ENCODE measurements around the gene ABTB2.

ABTB2 gene

DNA sequence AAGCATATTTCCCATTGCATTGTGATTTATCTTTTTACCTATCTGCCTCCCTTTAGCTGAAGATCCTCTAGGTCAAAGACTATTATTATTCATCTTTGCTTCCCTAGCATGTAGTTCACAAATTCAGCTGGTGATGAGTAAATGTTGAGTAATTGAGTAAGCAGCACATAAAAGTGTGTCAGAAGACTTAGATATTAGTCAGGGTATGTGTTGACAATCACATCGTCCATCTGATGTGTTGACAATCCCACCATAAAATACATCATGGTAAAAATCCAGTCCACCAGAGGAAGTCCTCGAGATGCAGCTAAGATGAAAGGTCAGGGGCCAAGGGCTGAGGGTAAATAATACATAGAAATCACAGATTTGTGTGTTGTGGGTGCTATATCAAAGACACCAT, 22.9 kb upstream of the ABTB2 start:
- no peak for TF ChIP-seq REST (IDR thresholded peaks at IDR 0.05; ENCODE audit: insufficient read depth in 1 of 2, low read depth in 2 of 2, low read length in 2 of 2)
- no peak for TF ChIP-seq SIN3A (IDR thresholded peaks at IDR 0.05; ENCODE audit: borderline replicate concordance, insufficient read depth, low read length)
- no peak for TF ChIP-seq TAF1 (IDR thresholded peaks at IDR 0.05; ENCODE audit: borderline replicate concordance, insufficient read depth, low read length)
- TF ChIP-seq FOXP2 (optimal IDR thresholded peaks at IDR 0.05; ENCODE audit: borderline replicate concordance, extremely low read depth, extremely low read length, insufficient read depth): no peak
- no peak for TF ChIP-seq POLR2AphosphoS5 (IDR thresholded peaks at IDR 0.05; ENCODE audit: low read depth, low read length)

DNA sequence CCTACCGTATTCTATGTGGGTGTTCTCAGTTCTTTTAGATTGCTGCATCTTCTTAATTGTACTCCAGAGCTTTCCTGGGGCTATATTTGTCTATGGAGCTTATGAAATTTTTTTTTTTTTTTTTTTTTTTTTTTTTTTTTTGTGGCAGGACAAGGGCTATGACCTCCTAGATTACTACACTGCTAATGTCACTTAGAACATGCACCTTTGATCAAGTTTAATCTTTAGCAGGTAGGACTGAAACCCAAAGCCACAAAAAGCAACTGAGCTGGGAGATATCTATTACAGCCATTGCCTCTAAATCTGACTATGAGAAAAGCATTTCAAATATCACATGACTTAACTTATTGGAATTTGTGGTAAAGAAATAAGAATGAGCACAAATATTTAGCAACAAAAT, 21.7 kb upstream of the ABTB2 start:
- TF ChIP-seq REST (IDR thresholded peaks at IDR 0.05; ENCODE audit: insufficient read depth in 1 of 2, low read depth in 2 of 2, low read length in 2 of 2) (no peak), POLR2AphosphoS5 (IDR thresholded peaks at IDR 0.05; ENCODE audit: low read depth, low read length) (no peak)

DNA sequence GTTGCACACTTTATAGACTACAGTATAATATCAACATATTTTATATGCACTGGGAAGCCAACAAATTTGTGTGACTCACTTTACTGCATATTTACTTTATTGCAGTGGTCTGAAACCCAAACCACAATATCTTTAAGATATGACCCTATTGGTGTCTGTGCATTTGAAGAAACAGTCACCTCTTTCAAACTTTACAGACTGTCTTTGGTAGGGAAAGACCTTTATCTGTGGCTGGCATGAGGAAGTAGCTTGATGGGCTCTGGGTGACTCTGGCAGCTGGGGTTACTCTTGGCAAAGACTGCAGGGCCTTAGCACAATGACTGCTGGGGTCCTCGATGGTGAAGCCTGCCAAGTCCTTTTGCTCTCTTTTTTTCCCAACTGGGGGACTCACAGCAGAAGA, 21.3 kb upstream of the ABTB2 start:
- TF ChIP-seq TAF1 (IDR thresholded peaks at IDR 0.05; ENCODE audit: borderline replicate concordance, insufficient read depth, low read length): no peak
- TF ChIP-seq FOXP2 (optimal IDR thresholded peaks at IDR 0.05; ENCODE audit: borderline replicate concordance, extremely low read depth, extremely low read length, insufficient read depth): no peak
- no peak for TF ChIP-seq POLR2AphosphoS5 (IDR thresholded peaks at IDR 0.05; ENCODE audit: low read depth, low read length)
- no peak for TF ChIP-seq REST (IDR thresholded peaks at IDR 0.05; ENCODE audit: insufficient read depth in 1 of 2, low read depth in 2 of 2, low read length in 2 of 2)
- no peak for TF ChIP-seq SIN3A (IDR thresholded peaks at IDR 0.05; ENCODE audit: borderline replicate concordance, insufficient read depth, low read length)

- TF ChIP-seq TAF1 (IDR thresholded peaks at IDR 0.05; ENCODE audit: borderline replicate concordance, insufficient read depth, low read length): no peak
- TF ChIP-seq POLR2AphosphoS5 (IDR thresholded peaks at IDR 0.05; ENCODE audit: low read depth, low read length): no peak
- TF ChIP-seq FOXP2 (optimal IDR thresholded peaks at IDR 0.05; ENCODE audit: borderline replicate concordance, extremely low read depth, extremely low read length, insufficient read depth): no peak
- TF ChIP-seq REST (IDR thresholded peaks at IDR 0.05; ENCODE audit: insufficient read depth in 1 of 2, low read depth in 2 of 2, low read length in 2 of 2): no peak
- TF ChIP-seq SIN3A (IDR thresholded peaks at IDR 0.05; ENCODE audit: borderline replicate concordance, insufficient read depth, low read length): no peak
Observed at GRCh38 chr11:34373727-34374126, 15.9 kb upstream of the ABTB2 start.

DNA sequence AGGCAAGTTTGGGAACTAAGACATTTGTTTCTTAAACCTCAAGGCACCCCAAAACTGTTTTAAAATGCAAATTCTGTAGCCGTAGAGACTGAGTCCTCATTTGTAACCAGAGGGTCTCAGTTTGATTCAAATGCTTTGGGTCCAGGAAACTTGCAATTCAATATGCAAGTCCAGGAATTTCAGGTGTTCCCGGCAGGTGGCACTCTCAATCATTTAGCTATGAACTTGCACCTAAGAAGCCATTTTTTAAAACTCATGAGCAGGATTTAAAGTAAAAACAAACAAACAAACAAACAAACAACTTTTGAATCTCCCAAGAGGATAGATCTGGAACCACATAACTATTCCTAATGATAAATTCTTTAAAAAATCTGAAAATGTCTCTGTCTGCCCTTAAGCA, 8.7 kb upstream of the ABTB2 start:
- no peak for TF ChIP-seq FOXP2 (optimal IDR thresholded peaks at IDR 0.05; ENCODE audit: borderline replicate concordance, extremely low read depth, extremely low read length, insufficient read depth)
- TF ChIP-seq SIN3A (IDR thresholded peaks at IDR 0.05; ENCODE audit: borderline replicate concordance, insufficient read depth, low read length): no peak
- no peak for TF ChIP-seq REST (IDR thresholded peaks at IDR 0.05; ENCODE audit: insufficient read depth in 1 of 2, low read depth in 2 of 2, low read length in 2 of 2)

Data from PFSK-1 (cell line).